T follicular helper cell (primary cell): ENCODE measurements around the gene TAS2R13.

Source experiments
- DNase-seq: peaks from one replicate; pipeline ENCODE4 v3.0.0-alpha.2; 2020; ENCODE audit warnings: low read depth

The TAS2R13 gene

GRCh38 chr12:10873378-10873777 is 36.0 kb downstream of the TAS2R13 start:
- no peak for DNase-seq

GRCh38 chr12:10867381-10867780 is 42.0 kb downstream of the TAS2R13 start:
- DNase-seq: no peak

- DNase-seq: no peak
Measured at GRCh38 chr12:10863512-10864218, 45.7 kb downstream of the TAS2R13 start.

GRCh38 chr12:10861366-10861765 is 48.0 kb downstream of the TAS2R13 start:
- DNase-seq: no peak
